Measurements from ENCODE around the gene COL4A1.

COL4A1 gene

DNA sequence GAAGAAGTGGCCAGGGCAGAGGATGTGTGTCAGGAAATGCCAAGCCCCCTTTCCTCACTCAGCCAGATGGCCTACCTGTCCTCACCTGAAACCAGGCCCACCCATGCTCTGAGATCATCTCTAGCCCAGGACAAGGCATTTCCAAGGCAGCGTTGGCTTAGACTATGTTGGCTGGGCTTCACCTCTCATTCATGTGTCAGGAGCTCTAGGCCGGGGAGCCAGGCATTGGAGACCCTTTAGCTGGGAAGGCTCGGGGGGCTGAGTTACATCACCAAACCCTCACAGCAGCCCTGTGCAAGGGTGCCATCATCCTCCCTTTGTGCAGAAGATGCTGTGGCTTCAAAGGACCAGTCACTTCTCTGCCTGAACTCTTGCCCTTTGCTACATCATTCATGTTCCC is 40.1 kb upstream of the COL4A1 start:
- no peak for DNase-seq (ENCODE audit: low read depth in 2 of 2)
- H3K4me3 ChIP-seq (replicated peaks in 1 of 2; ENCODE audit: low read depth in 2 of 2, low read length in 2 of 2): no peak overlapping the region
- TF ChIP-seq, protein P1, sequence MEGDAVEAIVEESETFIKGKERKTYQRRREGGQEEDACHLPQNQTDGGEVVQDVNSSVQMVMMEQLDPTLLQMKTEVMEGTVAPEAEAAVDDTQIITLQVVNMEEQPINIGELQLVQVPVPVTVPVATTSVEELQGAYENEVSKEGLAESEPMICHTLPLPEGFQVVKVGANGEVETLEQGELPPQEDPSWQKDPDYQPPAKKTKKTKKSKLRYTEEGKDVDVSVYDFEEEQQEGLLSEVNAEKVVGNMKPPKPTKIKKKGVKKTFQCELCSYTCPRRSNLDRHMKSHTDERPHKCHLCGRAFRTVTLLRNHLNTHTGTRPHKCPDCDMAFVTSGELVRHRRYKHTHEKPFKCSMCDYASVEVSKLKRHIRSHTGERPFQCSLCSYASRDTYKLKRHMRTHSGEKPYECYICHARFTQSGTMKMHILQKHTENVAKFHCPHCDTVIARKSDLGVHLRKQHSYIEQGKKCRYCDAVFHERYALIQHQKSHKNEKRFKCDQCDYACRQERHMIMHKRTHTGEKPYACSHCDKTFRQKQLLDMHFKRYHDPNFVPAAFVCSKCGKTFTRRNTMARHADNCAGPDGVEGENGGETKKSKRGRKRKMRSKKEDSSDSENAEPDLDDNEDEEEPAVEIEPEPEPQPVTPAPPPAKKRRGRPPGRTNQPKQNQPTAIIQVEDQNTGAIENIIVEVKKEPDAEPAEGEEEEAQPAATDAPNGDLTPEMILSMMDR (IDR thresholded peaks at IDR 0.05; ENCODE audit: low read depth, low read length): no peak

DNA sequence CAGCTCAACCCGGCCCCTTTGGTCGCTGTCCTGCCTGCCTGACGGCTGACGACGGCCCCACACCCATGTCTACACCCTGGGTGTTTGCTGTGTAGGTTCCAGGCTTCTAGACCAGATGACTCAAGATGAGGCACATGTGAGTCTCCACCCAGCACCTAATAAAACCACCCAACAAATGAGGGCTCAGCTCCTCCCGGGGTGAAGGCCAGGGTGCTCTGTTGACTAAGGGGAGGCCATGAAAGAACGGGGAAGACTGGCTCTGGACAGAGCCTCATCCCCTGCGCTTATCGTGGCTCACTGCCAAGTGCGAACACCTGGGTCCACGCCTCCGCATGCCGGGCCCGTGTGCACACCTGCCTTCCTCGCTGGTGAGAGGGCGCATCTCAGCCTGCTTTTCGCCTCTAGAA is 39.7 kb upstream of the COL4A1 start:
- TF ChIP-seq, protein P1 (IDR thresholded peaks at IDR 0.05; ENCODE audit: low read depth, low read length): no peak

DNA sequence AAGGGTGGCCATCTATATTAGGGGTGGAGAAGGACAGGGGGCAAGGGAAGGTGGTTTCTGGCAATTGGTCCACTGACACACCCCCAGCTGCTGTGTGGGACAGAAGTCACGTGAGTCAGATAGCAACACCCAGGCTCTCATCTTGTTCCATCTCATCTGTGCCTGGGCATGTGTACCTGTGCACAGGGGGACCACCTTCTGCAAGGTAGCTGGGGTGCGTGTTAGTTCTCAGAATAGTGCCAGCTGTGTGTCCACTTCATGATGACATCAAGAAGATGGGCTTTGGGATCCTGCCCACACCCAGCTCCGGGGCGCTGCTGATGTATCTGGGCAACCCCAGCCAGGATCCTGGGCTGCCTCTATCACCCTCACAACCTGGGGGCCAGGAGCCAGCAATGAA is 38.7 kb upstream of the COL4A1 start:
- no peak overlapping the region for H3K4me3 ChIP-seq (replicated peaks in 1 of 2; ENCODE audit: low read depth in 2 of 2, low read length in 2 of 2)
- TF ChIP-seq, protein P1 (IDR thresholded peaks at IDR 0.05; ENCODE audit: low read depth, low read length): no peak
- DNase-seq (ENCODE audit: low read depth in 2 of 2): no peak

More for the DNA sequence above, 39.7 kb upstream of the COL4A1 start:
- H3K4me3 ChIP-seq (replicated peaks in 1 of 2; ENCODE audit: low read depth in 2 of 2, low read length in 2 of 2): no peak overlapping the region
- DNase-seq (ENCODE audit: low read depth in 2 of 2): peak in 1 of 2 donors; percentile 51

DNA sequence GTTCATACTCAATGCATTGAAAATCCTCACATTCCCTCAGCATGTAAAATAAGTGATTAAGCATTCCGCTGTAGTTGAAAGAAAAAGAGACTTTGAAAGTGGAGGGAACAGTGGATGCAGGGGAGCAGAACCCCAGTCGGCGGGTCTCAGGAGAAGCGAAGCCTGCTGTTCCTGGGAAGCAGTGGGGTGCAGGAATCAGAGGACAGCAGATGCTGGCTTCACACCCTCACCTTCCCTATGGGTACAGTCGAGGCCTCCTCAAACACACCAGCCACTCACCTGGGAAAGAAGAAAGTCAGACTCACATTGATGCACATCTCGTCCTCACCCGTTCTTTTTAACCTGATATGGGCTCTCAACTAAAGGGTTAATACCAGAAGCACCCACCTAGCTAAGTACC is 38.3 kb upstream of the COL4A1 start:
- TF ChIP-seq, protein P1 (IDR thresholded peaks at IDR 0.05; ENCODE audit: low read depth, low read length): no peak
- DNase-seq (ENCODE audit: low read depth in 2 of 2): no peak
- H3K4me3 ChIP-seq (replicated peaks in 1 of 2; ENCODE audit: low read depth in 2 of 2, low read length in 2 of 2): no peak overlapping the region

DNA sequence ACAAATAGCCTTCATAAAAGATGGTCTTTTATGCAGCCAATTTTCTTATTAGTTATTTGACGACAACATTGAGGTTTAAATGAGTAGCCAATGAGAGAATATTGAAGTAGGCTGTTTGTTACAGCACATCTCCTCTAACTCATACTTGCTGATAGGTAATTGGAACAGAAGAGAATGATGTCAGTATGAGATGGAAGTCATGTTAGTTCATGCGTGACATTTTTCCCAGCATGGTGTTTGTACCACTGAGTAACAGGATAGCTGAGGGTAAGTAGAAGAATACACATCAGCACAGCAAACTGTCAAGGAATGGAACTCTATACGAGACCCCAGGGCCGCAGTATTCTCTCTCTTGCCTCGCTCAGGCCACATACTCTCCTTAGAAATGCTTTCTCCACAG is 37.4 kb upstream of the COL4A1 start:
- H3K4me3 ChIP-seq (replicated peaks in 1 of 2; ENCODE audit: low read depth in 2 of 2, low read length in 2 of 2): no peak overlapping the region
- TF ChIP-seq, protein P1 (IDR thresholded peaks at IDR 0.05; ENCODE audit: low read depth, low read length): no peak
- DNase-seq (ENCODE audit: low read depth in 2 of 2): no peak

DNA sequence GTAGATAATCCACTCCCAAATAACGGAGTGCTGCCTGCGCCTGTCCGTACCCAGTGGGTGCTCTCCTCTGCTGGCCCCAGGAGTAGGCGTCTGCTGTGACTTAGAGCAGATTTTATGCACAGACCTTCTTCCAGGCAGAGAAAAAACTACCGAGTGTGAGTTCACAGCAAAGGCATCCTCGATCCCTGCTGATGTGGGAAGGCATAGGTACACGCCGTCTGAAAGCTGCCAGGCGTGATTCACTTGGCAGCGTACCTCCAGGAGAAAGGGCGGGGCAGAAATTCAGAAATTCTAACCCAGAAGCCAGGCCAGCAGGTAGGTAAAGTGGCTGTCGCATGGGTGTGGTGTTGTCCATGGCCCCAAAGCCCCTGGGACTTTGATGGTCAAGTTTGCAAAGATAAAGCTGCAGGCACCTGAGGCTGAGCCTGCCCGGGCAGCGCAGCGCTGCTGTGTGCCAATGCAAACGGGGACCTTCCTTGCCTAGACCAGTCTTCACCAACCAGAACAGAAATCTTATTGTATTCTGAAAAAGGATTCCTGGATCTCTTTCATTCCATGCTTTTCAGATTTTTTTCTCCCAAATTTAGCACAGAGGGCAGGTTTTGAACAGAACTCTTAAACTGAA is 36.4 kb upstream of the COL4A1 start:
- no peak for DNase-seq (ENCODE audit: low read depth in 2 of 2)
- no peak overlapping the region for H3K4me3 ChIP-seq (replicated peaks in 1 of 2; ENCODE audit: low read depth in 2 of 2, low read length in 2 of 2)

More for the DNA sequence above, 36.4 kb upstream of the COL4A1 start:
- TF ChIP-seq, protein P1 (IDR thresholded peaks at IDR 0.05; ENCODE audit: low read depth, low read length): no peak
